T47D (cell line): ENCODE results near the gene SYT2.
"Not testable (repeated sequence)": the region's sequence is repeated elsewhere in the genome, so short reads cannot be mapped to it uniquely, and the experiment has no call there.

Experiments used
- DNase-seq, 2 experiments: peaks; one replicate each; pipeline versions ENCODE4 v3.0.0 to v3.0.0-alpha.2; 2011 to 2012; ENCODE audit warnings: low read depth in 1 of 2, low spot score in 1 of 2
- JUND ChIP-seq: IDR thresholded peaks from 2 replicates; pipeline ENCODE4 v1.6.1; 2012; ENCODE audit warnings: low read depth
- in situ Hi-C: cut with HindIII; loops from 2 replicates; pipeline ENCODE4 v1.10.0; 2016; ENCODE audit warnings: low sequenced_read_pairs, low pct_unique_long_range_greater_than_20kb

Gene SYT2

DNA sequence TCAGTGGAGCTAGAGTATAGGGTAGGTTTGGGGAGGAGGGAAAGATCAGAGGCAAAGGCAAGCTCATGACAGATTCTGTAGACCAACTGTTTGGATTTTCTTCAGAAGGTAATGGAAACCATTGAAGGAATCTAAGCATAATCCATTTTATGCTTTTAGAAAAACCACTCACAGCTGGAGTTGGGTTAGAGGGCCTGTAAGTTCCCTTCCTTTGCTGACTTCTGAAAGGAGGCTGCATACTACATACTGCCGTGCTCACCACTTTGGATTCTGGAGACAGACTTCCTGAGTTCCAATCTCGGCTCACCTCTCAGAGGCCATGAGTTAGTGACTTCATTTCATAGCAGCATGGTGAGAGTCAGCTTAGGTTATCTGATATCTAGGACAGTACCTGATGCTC, 6.4 kb upstream of the SYT2 start:
- no peak for TF ChIP-seq JUND
- no peak for DNase-seq
- in situ Hi-C loops = no loop called here

DNA sequence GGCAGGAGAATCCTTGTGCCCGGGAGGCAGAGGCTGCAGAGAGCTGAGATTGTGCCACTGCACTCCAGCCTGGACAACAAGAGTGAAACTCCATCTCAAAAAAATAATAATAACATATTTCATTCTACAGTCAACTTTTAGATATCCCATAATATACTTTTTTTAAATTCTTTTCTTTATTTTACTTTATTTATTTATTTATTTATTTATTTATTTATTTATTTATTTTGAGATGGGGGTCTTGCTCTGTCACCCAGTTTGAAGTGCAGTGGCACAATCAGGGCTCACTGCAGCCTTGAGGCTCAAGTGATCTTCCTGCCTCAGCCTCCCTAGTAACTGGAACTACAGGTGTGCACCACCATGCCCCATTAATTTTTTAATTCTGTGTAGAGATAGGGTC, 3.9 kb upstream of the SYT2 start:
- DNase-seq, in situ Hi-C loops: not testable (repeated sequence)

DNA sequence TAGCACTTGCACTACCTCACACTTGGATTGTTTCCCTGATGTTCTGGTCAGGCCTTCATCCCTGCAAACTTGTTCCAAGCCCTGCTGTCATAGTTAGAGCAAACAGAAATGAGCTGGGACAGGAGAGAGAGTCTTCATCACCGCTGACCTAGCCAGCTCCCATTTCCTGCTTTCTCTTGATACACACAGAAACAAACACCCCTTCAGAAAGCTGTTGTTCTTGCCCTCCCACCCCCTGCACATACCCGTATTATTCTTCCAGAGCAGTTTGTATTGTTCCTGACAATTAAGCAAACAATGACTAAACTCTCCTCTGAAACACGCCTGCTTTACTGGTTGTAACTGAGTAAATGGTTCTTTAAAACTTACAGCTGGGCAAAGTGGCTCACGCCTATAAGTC, 2.9 kb upstream of the SYT2 start:
- TF ChIP-seq JUND = no peak
- in situ Hi-C loops = no loop called here
- peak in 1 of 2 experiments; percentile 33 for DNase-seq

DNA sequence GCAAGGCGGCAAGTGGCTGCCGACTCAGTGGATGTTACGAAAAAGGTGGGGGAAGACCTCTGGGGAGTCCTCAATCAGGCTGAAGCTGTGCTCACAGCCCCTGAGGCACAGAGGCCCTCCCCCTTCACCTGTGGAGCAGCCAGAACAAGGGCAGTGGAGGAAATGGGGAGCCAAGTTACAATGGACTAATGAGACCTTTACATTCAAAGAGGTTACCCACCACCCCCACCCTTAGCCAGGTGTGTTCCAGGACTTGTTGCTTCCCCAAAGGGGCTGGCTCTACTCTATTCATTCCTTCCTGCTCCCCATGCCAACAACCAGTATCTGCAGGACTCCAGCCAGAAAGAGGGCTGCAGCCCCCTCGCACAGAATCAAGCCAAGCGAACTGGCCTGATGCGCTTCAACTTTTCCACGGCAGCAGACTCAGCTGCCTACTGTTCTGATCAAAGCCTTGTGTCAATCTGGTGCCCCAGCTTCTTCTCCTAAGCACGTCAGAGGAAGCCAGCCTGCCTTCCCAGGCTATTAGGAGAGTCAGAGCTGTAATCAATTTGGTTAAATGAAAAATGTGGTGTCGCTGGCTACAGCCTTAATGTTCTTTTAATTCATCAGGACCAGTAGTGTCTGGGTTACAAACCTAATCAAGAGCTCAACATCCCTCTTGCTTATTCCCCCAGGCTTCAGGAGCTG, 1.8 kb upstream of the SYT2 start:
- in situ Hi-C loops = no loop called here
- no peak for DNase-seq
- no peak for TF ChIP-seq JUND

DNA sequence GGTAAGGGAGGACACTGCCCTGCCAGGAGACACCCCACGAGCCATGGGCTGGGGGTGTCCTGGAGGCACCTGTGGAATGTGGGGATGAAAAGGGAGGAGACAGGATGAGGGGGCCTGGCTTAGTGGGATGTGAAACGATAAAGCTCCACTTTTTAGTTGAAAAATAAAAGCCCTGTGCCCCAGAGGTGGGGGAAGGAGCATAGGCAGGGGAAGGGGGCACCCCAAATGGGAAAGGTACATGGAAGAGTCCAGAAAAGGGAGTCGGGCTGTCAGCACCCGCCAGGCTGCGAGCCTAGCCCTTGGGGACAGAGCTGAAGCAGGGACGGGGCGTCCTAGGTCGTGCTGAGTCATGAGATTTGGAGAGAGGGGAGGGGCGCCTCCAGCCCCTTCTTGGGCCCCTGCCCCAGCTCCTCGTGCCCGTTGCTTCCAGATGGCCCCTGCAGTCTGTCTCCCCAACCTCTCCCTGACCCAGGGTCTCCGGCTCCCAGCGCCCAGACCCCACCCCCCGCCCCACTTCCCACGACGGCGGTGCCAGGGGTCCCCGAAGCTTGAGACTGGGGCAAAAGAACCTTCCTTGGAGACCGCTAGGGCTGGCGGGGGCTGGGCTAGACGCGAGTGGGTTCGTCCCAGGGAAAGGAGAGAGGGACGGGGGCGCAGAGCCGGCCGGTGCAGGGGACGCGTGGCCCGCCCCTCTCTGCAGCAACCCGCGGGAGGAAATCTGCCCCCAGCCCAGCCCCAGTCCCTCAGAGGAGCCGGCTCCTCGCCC, 795 bp downstream of the SYT2 start:
- no peak for DNase-seq
- no peak for TF ChIP-seq JUND
- in situ Hi-C loops = no loop called here

DNA sequence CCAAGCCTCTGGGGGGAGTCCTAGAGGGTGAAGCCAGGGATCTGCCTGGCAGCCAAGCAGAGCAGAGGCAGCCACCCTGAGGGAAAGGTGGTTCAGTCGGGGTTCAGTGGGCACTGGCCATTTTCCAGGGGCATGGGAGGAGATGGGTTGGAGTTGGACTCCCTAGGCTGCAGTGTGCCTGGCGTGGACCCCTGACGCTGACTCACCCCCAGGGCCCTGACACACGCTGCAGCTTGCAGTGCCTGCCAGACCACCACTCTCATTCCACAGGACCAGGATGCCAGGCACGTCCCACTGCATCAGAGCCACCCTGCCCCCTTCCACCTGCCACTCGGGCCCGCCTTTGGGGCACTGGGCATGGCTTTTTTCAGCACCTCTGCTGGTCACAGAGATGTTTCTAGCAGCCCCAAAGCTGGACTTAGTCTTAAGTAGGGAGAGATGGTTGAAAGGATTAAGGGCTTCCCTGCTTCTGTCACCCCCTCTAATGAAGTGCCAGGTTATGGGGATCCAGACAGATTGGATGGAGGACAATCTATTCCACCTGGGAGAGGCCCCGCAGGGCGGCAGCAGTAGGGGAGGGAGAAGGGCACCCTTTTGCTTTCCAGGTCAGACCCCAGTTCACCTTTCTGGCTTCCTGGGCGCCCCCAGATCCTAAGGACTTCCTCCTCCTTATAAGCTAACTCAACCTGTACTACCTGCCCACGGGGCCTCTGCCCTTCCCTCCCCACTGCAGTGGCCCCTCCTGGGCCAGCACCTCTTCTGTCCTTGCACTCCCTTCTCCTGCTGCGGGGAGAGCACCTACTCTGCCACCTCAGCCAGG, 1.6 kb downstream of the SYT2 start:
- DNase-seq = no peak
- in situ Hi-C loops = no loop called here
- no peak for TF ChIP-seq JUND

DNA sequence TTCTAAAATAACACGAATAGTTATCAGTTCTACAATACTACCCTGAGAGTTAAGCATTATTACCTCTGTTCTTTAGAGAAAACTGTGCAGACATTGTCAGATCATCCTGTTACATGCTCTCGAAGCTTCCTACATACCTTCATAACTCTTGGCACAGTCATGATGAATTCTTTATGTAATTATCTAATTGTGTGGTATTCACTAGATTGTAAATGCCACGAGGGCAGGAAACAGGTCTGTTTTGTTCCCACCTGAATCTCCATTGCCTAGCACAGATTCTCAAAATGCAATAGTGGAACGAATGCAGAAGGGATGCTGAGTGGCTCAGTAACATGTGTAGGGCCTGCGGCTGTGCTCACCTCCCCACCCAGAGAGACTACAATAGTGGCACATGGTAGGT, 3.4 kb downstream of the SYT2 start:
- TF ChIP-seq JUND = no peak
- in situ Hi-C loops = no loop called here
- DNase-seq = no peak

DNA sequence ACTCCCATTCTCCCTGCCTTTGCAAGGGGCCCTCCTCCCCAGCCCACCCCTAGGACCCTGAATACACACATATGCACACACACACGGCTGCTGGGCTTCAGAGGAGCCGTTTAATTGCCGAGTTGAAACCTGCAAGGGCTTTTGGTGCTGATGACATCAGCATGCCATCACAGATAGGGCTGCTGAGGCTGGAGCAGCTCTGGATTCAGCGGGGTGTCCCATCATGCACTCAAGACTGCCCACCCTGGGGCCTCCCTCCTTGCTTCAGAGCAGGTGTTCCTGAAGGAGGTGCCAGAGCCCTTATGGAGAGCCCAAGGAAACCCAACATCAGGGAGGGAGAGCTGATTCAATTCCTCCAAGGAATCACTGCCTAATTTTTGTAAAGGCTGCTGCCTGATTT, 5.7 kb downstream of the SYT2 start:
- TF ChIP-seq JUND = no peak
- in situ Hi-C loops = no loop called here
- no peak for DNase-seq

DNA sequence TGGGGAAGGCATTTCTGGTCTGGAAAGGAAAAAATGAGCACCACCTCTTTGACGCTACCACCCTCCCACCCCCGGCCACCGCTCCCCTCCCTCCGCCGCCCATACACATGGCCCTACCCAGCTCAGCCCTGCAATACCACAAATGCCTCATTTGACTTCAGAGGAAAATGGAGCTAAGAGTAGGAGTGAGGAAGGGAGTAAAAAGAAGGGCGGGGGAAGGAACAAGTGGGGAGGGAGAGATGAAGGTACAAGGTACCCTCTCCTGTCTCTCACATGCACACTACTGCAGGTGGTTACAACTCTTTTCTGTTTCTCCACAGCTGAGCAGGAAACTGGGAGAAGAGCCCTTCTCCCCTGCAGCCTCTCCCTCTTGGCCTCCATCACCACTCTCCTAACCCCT, 7.1 kb downstream of the SYT2 start:
- no peak for TF ChIP-seq JUND
- in situ Hi-C loops = no loop called here
- no peak for DNase-seq

DNA sequence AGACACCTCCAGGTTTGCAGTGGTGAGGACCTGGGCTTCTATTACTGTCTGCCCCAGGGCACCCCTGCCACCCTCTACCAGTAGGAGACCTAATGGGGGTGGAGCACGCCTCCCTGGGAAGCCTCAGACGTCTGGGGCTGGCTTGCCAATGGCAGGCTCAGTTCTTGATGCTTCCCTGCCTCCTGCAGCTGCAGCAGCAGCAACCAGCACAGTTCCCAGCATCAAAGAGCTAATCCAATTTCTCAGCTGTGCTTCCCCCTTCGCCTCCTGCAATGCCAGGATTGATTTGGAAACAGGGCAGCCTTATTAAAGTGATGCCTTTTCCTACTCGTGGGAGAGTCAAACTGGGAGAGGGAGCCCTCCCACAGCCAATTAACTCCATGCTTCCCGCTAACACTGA, 8.2 kb downstream of the SYT2 start:
- DNase-seq = no peak
- TF ChIP-seq JUND = no peak
- in situ Hi-C loops = no loop called here

DNA sequence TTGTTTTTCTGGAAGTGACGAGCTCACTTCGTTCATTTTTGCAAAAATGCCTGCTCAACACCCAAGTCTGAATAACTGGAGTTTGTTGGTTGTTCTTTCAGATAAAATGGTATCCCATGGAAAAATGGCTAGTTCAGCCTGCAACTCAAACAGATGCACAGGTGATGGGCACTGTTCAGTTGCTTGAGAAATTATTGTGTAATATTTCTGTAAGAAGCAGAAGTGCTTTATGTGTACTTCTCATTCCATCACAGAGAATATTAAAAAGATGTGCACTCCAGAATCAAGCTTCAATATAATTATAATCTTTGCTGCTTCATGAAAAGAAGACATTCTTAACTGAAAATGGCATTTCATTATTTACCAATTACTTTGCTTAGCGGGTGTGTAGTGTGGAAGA, 9.1 kb downstream of the SYT2 start:
- no peak for DNase-seq
- in situ Hi-C loops = no loop called here

DNA sequence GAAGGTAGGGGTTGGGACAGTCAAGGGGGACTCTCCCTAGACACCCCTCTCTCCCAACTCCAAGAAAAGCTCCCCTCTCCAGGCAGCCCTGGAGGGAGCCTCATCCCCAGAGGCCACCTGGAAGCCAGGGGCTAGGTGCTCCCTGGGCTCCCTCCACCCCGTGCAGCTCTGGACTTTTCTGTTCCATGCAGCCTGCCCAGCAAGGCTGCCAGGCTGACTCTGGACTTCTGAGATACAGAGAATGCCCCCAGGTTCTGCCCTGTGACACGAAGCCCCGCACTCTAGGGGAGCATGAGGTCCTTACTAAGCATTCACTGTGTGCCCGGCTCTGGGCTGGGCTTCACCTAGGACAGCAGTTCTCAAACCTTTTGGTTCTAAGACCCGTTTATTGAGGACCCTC, 10.2 kb downstream of the SYT2 start:
- in situ Hi-C loops = no loop called here
- no peak for TF ChIP-seq JUND
- no peak for DNase-seq

More for the DNA sequence above, 9.1 kb downstream of the SYT2 start:
- no peak for TF ChIP-seq JUND

DNA sequence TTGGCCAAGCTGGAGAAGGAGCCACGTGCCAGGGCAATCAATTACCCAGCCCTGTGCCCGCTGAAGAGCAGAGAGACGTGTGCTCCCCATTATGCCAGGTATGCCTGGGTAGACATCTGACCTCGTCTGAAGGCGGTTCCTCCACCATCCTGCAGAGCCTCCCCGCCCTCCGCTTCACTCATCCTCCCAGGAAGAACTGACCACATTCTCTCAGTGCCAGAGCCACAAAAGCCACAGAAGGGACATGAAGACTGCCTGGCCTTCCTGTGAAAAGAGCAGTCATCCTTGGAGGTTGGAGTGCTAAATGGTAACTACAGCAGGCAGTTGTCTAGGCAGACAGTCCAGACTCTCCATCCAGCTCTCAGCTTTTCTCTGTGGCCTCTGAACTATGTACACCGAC, 12.0 kb downstream of the SYT2 start:
- no peak for TF ChIP-seq JUND
- no peak for DNase-seq
- in situ Hi-C loops = no loop called here

DNA sequence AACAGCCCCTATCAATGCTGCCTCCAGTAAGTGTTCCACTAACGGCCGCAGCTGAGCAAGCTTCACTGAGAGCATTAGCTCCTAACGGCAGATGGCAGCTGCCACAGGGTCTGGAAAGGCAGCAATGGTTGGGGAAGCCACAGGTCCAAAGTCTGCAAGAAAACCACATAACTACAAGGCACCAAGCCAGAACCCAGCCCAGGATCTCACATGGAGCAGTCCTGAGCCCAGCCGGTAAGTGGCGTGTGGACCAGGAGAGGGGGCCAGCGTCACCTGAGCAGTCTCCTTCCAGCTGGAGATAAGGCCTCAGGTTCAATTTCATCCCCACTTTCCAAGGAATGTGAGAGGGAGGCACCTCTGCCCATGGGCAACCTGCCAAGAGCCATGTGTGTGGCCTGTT, 13.2 kb downstream of the SYT2 start:
- DNase-seq = no peak
- in situ Hi-C loops = no loop called here
- TF ChIP-seq JUND = no peak
